Measurements from ENCODE around the gene ZRANB3. TPM values are rescaled to one million over a fixed set of nuclear protein-coding genes. Genes with fewer than 3 reads are reported as not detected.
A peak's percentile ranks its signal among the peaks of the same experiment; 100 is the strongest.

ZRANB3 gene
- total and polyA plus RNA-seq, 2 donors (not counting 1 experiment from before 2014, with no cell fraction given), result 4.8 to 7.4 TPM

- Histone ChIP-seq H3K9me3 (ENCODE audit: control insufficient read depth, insufficient read depth, low read depth, low read length) (no peaks in the 10 kb centered on the region), H2AFZ (ENCODE audit: low read length) (no peak overlapping the region), H3K36me3 (ENCODE audit: control insufficient read depth, insufficient read depth, low read length) (no peaks in the 10 kb centered on the region), H3K27ac (ENCODE audit: insufficient read depth, low read length) (no peak overlapping the region), H4K20me1 (ENCODE audit: control insufficient read depth, extremely low read depth, insufficient read depth, low read length) (no peaks in the 10 kb centered on the region), H3K4me3 (replicated peaks in 1 of 4; ENCODE audit: control extremely low read depth in 1 of 4, insufficient read depth in 1 of 4, low read depth in 3 of 4, low read length in 4 of 4) (no peak overlapping the region), H3K79me2 (ENCODE audit: control insufficient read depth, insufficient read depth, low read length) (no peaks in the 10 kb centered on the region), H3K27me3 (ENCODE audit: control insufficient read depth, insufficient read depth, low read length) (no peaks in the 10 kb centered on the region), H3K4me2 (ENCODE audit: extremely low read depth, insufficient read depth, low read length) (no peak overlapping the region), H3K4me1 (ENCODE audit: control insufficient read depth, extremely low read depth, insufficient read depth, low read length) (no peaks in the 10 kb centered on the region), H3K9ac (ENCODE audit: insufficient read depth, low read length) (no peak overlapping the region)
- TF ChIP-seq EZH2 (IDR thresholded peaks at IDR 0.05; ENCODE audit: low read length, missing control alignments) (no peak), CTCF (conservative IDR thresholded peaks at IDR 0.05 in 1 of 2, IDR thresholded peaks at IDR 0.05 in 1 of 2; ENCODE audit: low read depth in 1 of 2, low read length in 2 of 2) (no peak)
- DNase-seq (ENCODE audit: low read depth in 2 of 2), result peak in 1 of 2 donors; percentile 21
These were observed 59.9 kb downstream of the ZRANB3 start for GRCh38 chr2:135471106-135471505.

- H3K27ac ChIP-seq (ENCODE audit: insufficient read depth, low read length), result no peak overlapping the region
- H4K20me1 ChIP-seq (ENCODE audit: control insufficient read depth, extremely low read depth, insufficient read depth, low read length), result no peaks in the 10 kb centered on the region
- H2AFZ ChIP-seq (ENCODE audit: low read length), result no peak overlapping the region
- TF ChIP-seq EZH2 (IDR thresholded peaks at IDR 0.05; ENCODE audit: low read length, missing control alignments) (no peak), CTCF (conservative IDR thresholded peaks at IDR 0.05 in 1 of 2, IDR thresholded peaks at IDR 0.05 in 1 of 2; ENCODE audit: low read depth in 1 of 2, low read length in 2 of 2) (no peak)
- no peaks in the 10 kb centered on the region for H3K4me1 ChIP-seq (ENCODE audit: control insufficient read depth, extremely low read depth, insufficient read depth, low read length)
- no peaks in the 10 kb centered on the region for H3K36me3 ChIP-seq (ENCODE audit: control insufficient read depth, insufficient read depth, low read length)
- no peak for DNase-seq (ENCODE audit: low read depth in 2 of 2)
- H3K9me3 ChIP-seq (ENCODE audit: control insufficient read depth, insufficient read depth, low read depth, low read length), result no peaks in the 10 kb centered on the region
- no peak overlapping the region for H3K4me3 ChIP-seq (replicated peaks in 1 of 4; ENCODE audit: control extremely low read depth in 1 of 4, insufficient read depth in 1 of 4, low read depth in 3 of 4, low read length in 4 of 4)
- no peak overlapping the region for H3K4me2 ChIP-seq (ENCODE audit: extremely low read depth, insufficient read depth, low read length)
- no peak overlapping the region for H3K9ac ChIP-seq (ENCODE audit: insufficient read depth, low read length)
- no peaks in the 10 kb centered on the region for H3K27me3 ChIP-seq (ENCODE audit: control insufficient read depth, insufficient read depth, low read length)
- no peaks in the 10 kb centered on the region for H3K79me2 ChIP-seq (ENCODE audit: control insufficient read depth, insufficient read depth, low read length)
These were observed 73.7 kb downstream of the ZRANB3 start for GRCh38 chr2:135457279-135457678.

- DNase-seq (ENCODE audit: low read depth in 2 of 2), result no peak
- TF ChIP-seq CTCF (conservative IDR thresholded peaks at IDR 0.05 in 1 of 2, IDR thresholded peaks at IDR 0.05 in 1 of 2; ENCODE audit: low read depth in 1 of 2, low read length in 2 of 2) (no peak), EZH2 (IDR thresholded peaks at IDR 0.05; ENCODE audit: low read length, missing control alignments) (no peak)
These were observed 74.2 kb downstream of the ZRANB3 start for GRCh38 chr2:135456835-135457234.

More at GRCh38 chr2:135456835-135457234, 74.2 kb downstream of the ZRANB3 start:
- H3K36me3 ChIP-seq (ENCODE audit: control insufficient read depth, insufficient read depth, low read length), result no peaks in the 10 kb centered on the region
- H2AFZ ChIP-seq (ENCODE audit: low read length), result no peak overlapping the region
- no peaks in the 10 kb centered on the region for H3K79me2 ChIP-seq (ENCODE audit: control insufficient read depth, insufficient read depth, low read length)
- H3K9me3 ChIP-seq (ENCODE audit: control insufficient read depth, insufficient read depth, low read depth, low read length), result no peaks in the 10 kb centered on the region
- no peak overlapping the region for H3K27ac ChIP-seq (ENCODE audit: insufficient read depth, low read length)
- H3K9ac ChIP-seq (ENCODE audit: insufficient read depth, low read length), result no peak overlapping the region
- no peaks in the 10 kb centered on the region for H4K20me1 ChIP-seq (ENCODE audit: control insufficient read depth, extremely low read depth, insufficient read depth, low read length)
- H3K27me3 ChIP-seq (ENCODE audit: control insufficient read depth, insufficient read depth, low read length), result no peaks in the 10 kb centered on the region
- H3K4me3 ChIP-seq (replicated peaks in 1 of 4; ENCODE audit: control extremely low read depth in 1 of 4, insufficient read depth in 1 of 4, low read depth in 3 of 4, low read length in 4 of 4), result no peak overlapping the region
- H3K4me1 ChIP-seq (ENCODE audit: control insufficient read depth, extremely low read depth, insufficient read depth, low read length), result no peaks in the 10 kb centered on the region
- H3K4me2 ChIP-seq (ENCODE audit: extremely low read depth, insufficient read depth, low read length), result no peak overlapping the region
